ENCODE results near the gene ADAMTSL3.

DNA sequence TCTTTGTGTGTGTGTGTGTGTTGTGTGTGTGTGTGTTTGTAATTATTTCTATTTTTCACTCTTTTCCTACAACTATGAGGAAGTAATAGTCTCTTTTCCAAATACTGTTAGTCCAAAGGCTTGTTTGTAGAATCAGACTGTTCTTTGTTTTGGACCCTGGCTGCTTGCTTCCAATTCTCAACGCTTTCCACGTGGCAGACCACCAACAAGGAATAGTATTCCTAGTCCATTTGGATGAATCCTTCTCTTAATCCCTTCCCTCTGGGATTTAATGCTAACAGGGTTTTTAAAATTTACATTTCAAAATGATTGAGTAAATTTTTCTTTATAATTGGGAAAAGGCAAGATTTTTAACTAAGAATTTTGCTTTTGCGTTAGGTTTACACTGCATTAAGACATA lies 62.7 kb downstream of the ADAMTSL3 start:
- TF ChIP-seq, protein P1, sequence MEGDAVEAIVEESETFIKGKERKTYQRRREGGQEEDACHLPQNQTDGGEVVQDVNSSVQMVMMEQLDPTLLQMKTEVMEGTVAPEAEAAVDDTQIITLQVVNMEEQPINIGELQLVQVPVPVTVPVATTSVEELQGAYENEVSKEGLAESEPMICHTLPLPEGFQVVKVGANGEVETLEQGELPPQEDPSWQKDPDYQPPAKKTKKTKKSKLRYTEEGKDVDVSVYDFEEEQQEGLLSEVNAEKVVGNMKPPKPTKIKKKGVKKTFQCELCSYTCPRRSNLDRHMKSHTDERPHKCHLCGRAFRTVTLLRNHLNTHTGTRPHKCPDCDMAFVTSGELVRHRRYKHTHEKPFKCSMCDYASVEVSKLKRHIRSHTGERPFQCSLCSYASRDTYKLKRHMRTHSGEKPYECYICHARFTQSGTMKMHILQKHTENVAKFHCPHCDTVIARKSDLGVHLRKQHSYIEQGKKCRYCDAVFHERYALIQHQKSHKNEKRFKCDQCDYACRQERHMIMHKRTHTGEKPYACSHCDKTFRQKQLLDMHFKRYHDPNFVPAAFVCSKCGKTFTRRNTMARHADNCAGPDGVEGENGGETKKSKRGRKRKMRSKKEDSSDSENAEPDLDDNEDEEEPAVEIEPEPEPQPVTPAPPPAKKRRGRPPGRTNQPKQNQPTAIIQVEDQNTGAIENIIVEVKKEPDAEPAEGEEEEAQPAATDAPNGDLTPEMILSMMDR (conservative IDR thresholded peaks at IDR 0.05 in 1 of 2, IDR thresholded peaks at IDR 0.05 in 1 of 2; ENCODE audit: low read depth in 1 of 2, low read length in 2 of 2): no peak
- no peak for TF ChIP-seq EZH2 (IDR thresholded peaks at IDR 0.05; ENCODE audit: low read length, missing control alignments)
